ENCODE measurements around the gene CGN. TPM values are rescaled to one million over a fixed set of nuclear protein-coding genes. Genes with fewer than 3 reads are reported as not detected.

Gene CGN
- total and polyA plus RNA-seq, 2 donors (not counting 1 experiment from before 2014, with no cell fraction given): 0.22 to 0.81 TPM

DNA sequence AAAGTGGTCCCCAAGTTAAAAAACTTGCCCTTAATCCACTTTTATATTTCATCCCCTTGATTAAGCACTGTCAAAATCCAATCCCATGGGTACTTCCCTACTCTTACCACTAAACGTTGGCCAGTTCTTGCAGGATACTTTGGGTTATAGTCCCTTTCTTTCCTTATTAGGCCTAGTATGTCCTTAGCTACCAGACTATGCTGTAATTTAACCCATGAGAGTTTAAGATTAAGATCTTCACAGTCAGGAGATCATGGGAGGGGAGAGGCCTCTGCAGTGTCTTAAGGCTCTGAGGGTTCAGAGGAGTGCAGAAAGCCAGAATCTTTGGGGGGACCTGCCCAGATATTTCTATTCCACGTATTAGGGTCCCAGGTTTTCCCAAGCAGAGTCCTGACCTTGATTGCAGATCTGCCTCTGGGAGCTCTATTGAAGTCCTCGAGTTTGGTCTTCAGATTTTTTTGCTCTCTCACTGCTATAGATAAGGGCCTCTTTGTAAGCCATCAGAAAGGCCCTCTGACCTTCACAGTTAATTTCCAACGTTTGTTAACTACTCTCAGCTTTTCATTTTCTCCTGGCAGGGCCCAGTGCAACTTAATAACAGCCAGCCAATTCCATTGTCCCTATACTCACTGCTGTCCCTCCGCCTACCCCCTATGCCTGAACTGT is 9.0 kb upstream of the CGN start:
- 83% methylated on average over 5 of the region's 5 CpGs for WGBS (ENCODE audit: insufficient coverage)
- H3K27ac Mint-ChIP-seq: no peak overlapping the region
- Histone ChIP-seq H3K27ac (ENCODE audit: low read length in 2 of 2) (no peak overlapping the region), H3K9me3 (ENCODE audit: control extremely low read depth in 1 of 3, control insufficient read depth in 2 of 3, insufficient read depth in 1 of 3, low read length in 2 of 3) (no peaks in the 10 kb centered on the region), H3K4me2 (replicated peaks; ENCODE audit: low read depth, low read length, poor library complexity, severe bottlenecking) (no peak overlapping the region), H3K79me2 (ENCODE audit: control insufficient read depth, insufficient read depth, low read length) (no peaks in the 10 kb centered on the region), H3K27me3 (replicated peaks in 1 of 4; ENCODE audit: control extremely low read depth in 1 of 4, control insufficient read depth in 3 of 4, insufficient read depth in 4 of 4, low read length in 3 of 4) (no peaks in the 10 kb centered on the region), H2AFZ (ENCODE audit: insufficient read depth, low read depth, low read length, poor library complexity, severe bottlenecking) (no peak overlapping the region), H3K9ac (ENCODE audit: low read length) (no peak overlapping the region), H3K4me3 (ENCODE audit: control extremely low read depth in 1 of 5, extremely low read depth in 1 of 5, insufficient read depth in 1 of 5, low read depth in 2 of 5, low read length in 4 of 5) (no peak overlapping the region), H3K36me3 (replicated peaks in 1 of 2; ENCODE audit: control extremely low read depth in 1 of 2, control insufficient read depth in 1 of 2, extremely low read depth in 1 of 2, insufficient read depth in 2 of 2, low read length in 1 of 2) (no peaks in the 10 kb centered on the region), H4K20me1 (ENCODE audit: control insufficient read depth, insufficient read depth, low read length, poor library complexity, severe bottlenecking) (no peaks in the 10 kb centered on the region), H3K4me1 (ENCODE audit: control insufficient read depth in 2 of 2, insufficient read depth in 2 of 2, low read length in 2 of 2) (no peaks in the 10 kb centered on the region)
- ChIA-PET POLR2A (interaction anchor here (0.6 kb wide), 1 partner anchor 38 kb away, joined by 3 read pairs; no protein-coding TSS in a partner anchor), CTCF (interaction anchor here (2.2 kb wide), 1 partner anchor 37 kb away, joined by 4 read pairs; no protein-coding TSS in a partner anchor)
- DNase-seq: no peak
- TF ChIP-seq EZH2 (IDR thresholded peaks at IDR 0.05; ENCODE audit: borderline replicate concordance, insufficient read depth, low read depth, low read length, poor library complexity, severe bottlenecking): no peak
- TF ChIP-seq, protein P1, sequence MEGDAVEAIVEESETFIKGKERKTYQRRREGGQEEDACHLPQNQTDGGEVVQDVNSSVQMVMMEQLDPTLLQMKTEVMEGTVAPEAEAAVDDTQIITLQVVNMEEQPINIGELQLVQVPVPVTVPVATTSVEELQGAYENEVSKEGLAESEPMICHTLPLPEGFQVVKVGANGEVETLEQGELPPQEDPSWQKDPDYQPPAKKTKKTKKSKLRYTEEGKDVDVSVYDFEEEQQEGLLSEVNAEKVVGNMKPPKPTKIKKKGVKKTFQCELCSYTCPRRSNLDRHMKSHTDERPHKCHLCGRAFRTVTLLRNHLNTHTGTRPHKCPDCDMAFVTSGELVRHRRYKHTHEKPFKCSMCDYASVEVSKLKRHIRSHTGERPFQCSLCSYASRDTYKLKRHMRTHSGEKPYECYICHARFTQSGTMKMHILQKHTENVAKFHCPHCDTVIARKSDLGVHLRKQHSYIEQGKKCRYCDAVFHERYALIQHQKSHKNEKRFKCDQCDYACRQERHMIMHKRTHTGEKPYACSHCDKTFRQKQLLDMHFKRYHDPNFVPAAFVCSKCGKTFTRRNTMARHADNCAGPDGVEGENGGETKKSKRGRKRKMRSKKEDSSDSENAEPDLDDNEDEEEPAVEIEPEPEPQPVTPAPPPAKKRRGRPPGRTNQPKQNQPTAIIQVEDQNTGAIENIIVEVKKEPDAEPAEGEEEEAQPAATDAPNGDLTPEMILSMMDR (IDR thresholded peaks at IDR 0.05): no peak
- H3K27me3 Mint-ChIP-seq: no peaks in the 10 kb centered on the region
- H3K4me1 Mint-ChIP-seq: no peaks in the 10 kb centered on the region
- no peaks in the 10 kb centered on the region for H3K9me3 Mint-ChIP-seq (ENCODE audit: insufficient read depth)
- H3K4me3 Mint-ChIP-seq: no peak overlapping the region
- no peak for ATAC-seq (ENCODE audit: low read depth)
- intact Hi-C loops (cut with micrococcal nuclease): no loop called here
